Measurements from ENCODE around the gene MMP23B.

Gene MMP23B

DNA sequence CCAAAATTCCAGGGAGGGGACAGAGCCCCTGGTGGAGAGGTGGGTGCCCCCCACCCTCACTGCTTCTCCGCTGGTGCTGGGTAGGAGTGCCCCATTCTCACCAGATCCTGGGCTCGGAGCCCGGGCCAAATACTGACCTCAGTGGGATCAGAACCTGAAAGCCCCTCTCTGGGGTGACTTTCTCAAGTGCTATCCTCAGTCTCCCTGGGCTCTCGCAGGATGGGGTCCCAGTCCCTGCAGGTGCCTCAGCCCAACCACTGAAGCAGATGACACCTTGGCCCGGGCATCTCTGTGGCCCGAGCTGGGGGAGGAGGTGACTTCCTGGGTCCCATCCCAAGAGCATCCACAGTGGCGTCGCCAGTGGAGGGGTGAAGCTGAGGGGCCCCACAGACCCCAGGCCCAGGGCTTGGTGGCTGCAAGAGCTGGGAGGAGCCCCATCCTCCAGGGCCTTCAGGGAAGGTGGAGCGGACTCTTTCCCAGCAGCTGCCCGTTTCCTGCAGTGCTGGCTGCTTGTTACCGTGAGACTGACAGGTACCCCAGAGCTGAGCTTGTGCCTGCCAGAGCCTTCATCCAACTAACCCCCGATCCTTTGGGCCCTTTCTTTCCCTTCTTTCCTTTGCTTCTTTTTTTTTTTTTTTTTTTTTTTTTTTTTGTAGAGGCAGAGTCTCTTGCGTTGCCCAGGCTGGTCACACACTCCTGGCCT lies 28.2 kb upstream of the MMP23B start:
- no peak overlapping the region for H3K27ac ChIP-seq (ENCODE audit: insufficient read depth in 1 of 2, low read depth in 1 of 2, low read length in 2 of 2, poor library complexity in 1 of 2, severe bottlenecking in 2 of 2)
- H3K4me1 ChIP-seq (ENCODE audit: control extremely low read depth in 1 of 4, control insufficient read depth in 4 of 4, insufficient read depth in 4 of 4, low read length in 3 of 4) = peaks cover 0 to 30% (median 25%) of the 10 kb centered on the region in 4 experiments
- POLR2A ChIA-PET = interaction anchor here (0.8 to 2.1 kb wide), 2 partner anchors 7 to 11 kb away, joined by 5 to 7 read pairs; partner anchors contain the start of gene MIB2
- H3K9me3 ChIP-seq (ENCODE audit: control extremely low read depth in 1 of 5, control insufficient read depth in 4 of 5, insufficient read depth in 2 of 5, low read depth in 1 of 5, low read length in 4 of 5) = no peaks in the 10 kb centered on the region
- no peak for DNase-seq
- 91% methylated on average over 12 of the region's 13 CpGs for WGBS (ENCODE audit: insufficient coverage)
- H3K4me3 ChIP-seq (ENCODE audit: control insufficient read depth in 1 of 7, extremely low read depth in 1 of 7, insufficient read depth in 4 of 7, low read depth in 2 of 7, low read length in 6 of 7) = no peak overlapping the region
- peaks cover 0 to 8% (median 0%) of the 10 kb centered on the region in 5 experiments for H3K27me3 ChIP-seq (replicated peaks in 2 of 5; ENCODE audit: control insufficient read depth in 4 of 5, insufficient read depth in 5 of 5, low read length in 4 of 5)
- H3K36me3 ChIP-seq (ENCODE audit: control insufficient read depth in 4 of 4, insufficient read depth in 4 of 4, low read length in 3 of 4) = no peaks in the 10 kb centered on the region
- CTCF ChIA-PET = interaction anchor here (1.1 kb wide), 1 partner anchor 34 kb away, joined by 3 read pairs; no protein-coding TSS in a partner anchor

- POLR2A ChIA-PET = interaction anchor here (2.1 kb wide), 1 partner anchor 10 kb away, joined by 7 read pairs; the partner anchor contains the start of gene MIB2
Observed at GRCh38 chr1:1604374-1605033, 27.5 kb upstream of the MMP23B start.

DNA sequence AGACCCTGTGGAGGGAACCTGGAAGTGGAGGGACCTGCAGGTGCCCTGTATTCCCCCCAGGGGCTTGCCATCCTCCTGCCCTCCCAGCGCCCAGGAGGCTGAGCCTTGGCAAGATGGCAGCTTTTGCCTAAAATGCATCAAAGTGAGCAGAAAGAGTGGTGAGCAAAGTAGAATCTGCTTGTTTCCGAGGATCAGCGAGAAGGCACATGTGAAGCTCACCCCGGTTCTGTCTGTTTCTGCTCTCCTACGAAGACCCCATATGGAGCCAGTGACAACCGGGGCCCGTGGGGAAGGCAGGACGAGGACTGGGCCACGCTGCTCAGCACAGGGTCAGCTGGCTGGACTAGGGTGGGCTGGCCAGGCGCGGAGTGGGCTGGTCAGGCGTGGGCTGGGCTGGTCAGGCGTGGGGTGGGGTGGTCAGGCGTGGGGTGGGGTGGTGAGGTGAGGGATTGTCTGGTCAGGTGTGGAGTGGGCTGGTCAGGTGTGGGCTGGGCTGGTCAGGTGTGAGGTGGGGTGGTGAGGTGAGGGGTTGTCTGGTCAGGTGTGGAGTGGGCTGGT lies 26.9 kb upstream of the MMP23B start:
- Histone ChIP-seq H3K4me3 (ENCODE audit: control insufficient read depth in 1 of 7, extremely low read depth in 1 of 7, insufficient read depth in 4 of 7, low read depth in 2 of 7, low read length in 6 of 7) (no peak overlapping the region), H3K27me3 (replicated peaks in 2 of 5; ENCODE audit: control insufficient read depth in 4 of 5, insufficient read depth in 5 of 5, low read length in 4 of 5) (peaks cover 0 to 2% (median 0%) of the 10 kb centered on the region in 5 experiments), H3K36me3 (ENCODE audit: control insufficient read depth in 4 of 4, insufficient read depth in 4 of 4, low read length in 3 of 4) (no peaks in the 10 kb centered on the region), H3K9me3 (ENCODE audit: control extremely low read depth in 1 of 5, control insufficient read depth in 4 of 5, insufficient read depth in 2 of 5, low read depth in 1 of 5, low read length in 4 of 5) (no peaks in the 10 kb centered on the region), H3K27ac (ENCODE audit: insufficient read depth in 1 of 2, low read depth in 1 of 2, low read length in 2 of 2, poor library complexity in 1 of 2, severe bottlenecking in 2 of 2) (no peak overlapping the region), H3K4me1 (ENCODE audit: control extremely low read depth in 1 of 4, control insufficient read depth in 4 of 4, insufficient read depth in 4 of 4, low read length in 3 of 4) (peaks cover 0 to 22% (median 19%) of the 10 kb centered on the region in 4 experiments)
- POLR2A ChIA-PET = no interaction called here
- CTCF ChIA-PET = interaction anchor here (1.1 kb wide), 1 partner anchor 35 kb away, joined by 3 read pairs; no protein-coding TSS in a partner anchor
- DNase-seq = no peak
- WGBS (ENCODE audit: insufficient coverage) = 96% methylated on average over 7 of the region's 14 CpGs

More at GRCh38 chr1:1604374-1605033, 27.5 kb upstream of the MMP23B start:
- H3K36me3 ChIP-seq (ENCODE audit: control insufficient read depth in 4 of 4, insufficient read depth in 4 of 4, low read length in 3 of 4) = no peaks in the 10 kb centered on the region
- no peak for DNase-seq
- CTCF ChIA-PET = interaction anchor here (1.1 kb wide), 1 partner anchor 35 kb away, joined by 3 read pairs; no protein-coding TSS in a partner anchor
- no peak overlapping the region for H3K4me3 ChIP-seq (ENCODE audit: control insufficient read depth in 1 of 7, extremely low read depth in 1 of 7, insufficient read depth in 4 of 7, low read depth in 2 of 7, low read length in 6 of 7)
- H3K9me3 ChIP-seq (ENCODE audit: control extremely low read depth in 1 of 5, control insufficient read depth in 4 of 5, insufficient read depth in 2 of 5, low read depth in 1 of 5, low read length in 4 of 5) = no peaks in the 10 kb centered on the region
- 100% methylated on average over 4 of the region's 15 CpGs for WGBS (ENCODE audit: insufficient coverage)
- H3K27me3 ChIP-seq (replicated peaks in 2 of 5; ENCODE audit: control insufficient read depth in 4 of 5, insufficient read depth in 5 of 5, low read length in 4 of 5) = peaks cover 0 to 2% (median 0%) of the 10 kb centered on the region in 5 experiments
- H3K4me1 ChIP-seq (ENCODE audit: control extremely low read depth in 1 of 4, control insufficient read depth in 4 of 4, insufficient read depth in 4 of 4, low read length in 3 of 4) = peaks cover 0 to 23% (median 19%) of the 10 kb centered on the region in 4 experiments
- H3K27ac ChIP-seq (ENCODE audit: insufficient read depth in 1 of 2, low read depth in 1 of 2, low read length in 2 of 2, poor library complexity in 1 of 2, severe bottlenecking in 2 of 2) = no peak overlapping the region

DNA sequence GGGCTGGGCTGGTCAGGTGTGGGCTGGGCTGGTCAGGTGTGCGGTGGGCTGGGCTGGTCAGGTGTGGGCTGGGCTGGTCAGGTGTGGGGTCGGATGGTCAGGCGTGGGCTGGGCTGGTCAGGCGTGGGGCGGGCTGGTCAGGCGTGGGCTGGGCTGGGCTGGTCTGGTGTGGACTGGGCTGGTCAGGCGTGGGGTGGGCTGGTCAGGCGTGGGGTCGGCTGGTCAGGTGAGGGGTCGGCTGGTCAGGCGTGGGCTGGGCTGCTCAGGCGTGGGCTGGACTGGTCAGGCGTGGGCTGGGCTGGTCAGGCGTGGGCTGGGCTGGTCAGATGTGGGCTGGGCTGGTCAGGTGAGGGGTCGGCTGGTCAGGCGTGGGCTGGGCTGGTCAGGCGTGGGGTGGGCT lies 26.2 kb upstream of the MMP23B start:
- 92% methylated on average over 13 of the region's 17 CpGs for WGBS (ENCODE audit: insufficient coverage)
- peaks cover 0 to 16% (median 16%) of the 10 kb centered on the region in 4 experiments for H3K4me1 ChIP-seq (ENCODE audit: control extremely low read depth in 1 of 4, control insufficient read depth in 4 of 4, insufficient read depth in 4 of 4, low read length in 3 of 4)
- DNase-seq = no peak
- no peak overlapping the region for H3K4me3 ChIP-seq (ENCODE audit: control insufficient read depth in 1 of 7, extremely low read depth in 1 of 7, insufficient read depth in 4 of 7, low read depth in 2 of 7, low read length in 6 of 7)
- H3K27me3 ChIP-seq (replicated peaks in 2 of 5; ENCODE audit: control insufficient read depth in 4 of 5, insufficient read depth in 5 of 5, low read length in 4 of 5) = peaks cover 0 to 1% (median 0%) of the 10 kb centered on the region in 5 experiments
- H3K36me3 ChIP-seq (ENCODE audit: control insufficient read depth in 4 of 4, insufficient read depth in 4 of 4, low read length in 3 of 4) = no peaks in the 10 kb centered on the region
- H3K27ac ChIP-seq (ENCODE audit: insufficient read depth in 1 of 2, low read depth in 1 of 2, low read length in 2 of 2, poor library complexity in 1 of 2, severe bottlenecking in 2 of 2) = no peak overlapping the region
- no peaks in the 10 kb centered on the region for H3K9me3 ChIP-seq (ENCODE audit: control extremely low read depth in 1 of 5, control insufficient read depth in 4 of 5, insufficient read depth in 2 of 5, low read depth in 1 of 5, low read length in 4 of 5)
- ChIA-PET POLR2A (no interaction called here), CTCF (no interaction called here)

- Histone ChIP-seq H3K9me3 (ENCODE audit: control extremely low read depth in 1 of 5, control insufficient read depth in 4 of 5, insufficient read depth in 2 of 5, low read depth in 1 of 5, low read length in 4 of 5) (no peaks in the 10 kb centered on the region), H3K27me3 (replicated peaks in 2 of 5; ENCODE audit: control insufficient read depth in 4 of 5, insufficient read depth in 5 of 5, low read length in 4 of 5) (no peaks in the 10 kb centered on the region), H3K27ac (ENCODE audit: insufficient read depth in 1 of 2, low read depth in 1 of 2, low read length in 2 of 2, poor library complexity in 1 of 2, severe bottlenecking in 2 of 2) (no peak overlapping the region), H3K36me3 (ENCODE audit: control insufficient read depth in 4 of 4, insufficient read depth in 4 of 4, low read length in 3 of 4) (no peaks in the 10 kb centered on the region), H3K4me3 (ENCODE audit: control insufficient read depth in 1 of 7, extremely low read depth in 1 of 7, insufficient read depth in 4 of 7, low read depth in 2 of 7, low read length in 6 of 7) (no peak overlapping the region), H3K4me1 (ENCODE audit: control extremely low read depth in 1 of 4, control insufficient read depth in 4 of 4, insufficient read depth in 4 of 4, low read length in 3 of 4) (peaks cover 0 to 21% (median 14%) of the 10 kb centered on the region in 4 experiments)
- ChIA-PET POLR2A (interaction anchor here (0.7 kb wide), 1 partner anchor 20 kb away, joined by 4 read pairs; no protein-coding TSS in a partner anchor), CTCF (no interaction called here)
- 92% methylated on average over 10 of the region's 13 CpGs for WGBS (ENCODE audit: insufficient coverage)
- no peak for DNase-seq
Observed at GRCh38 chr1:1606232-1606631, 25.7 kb upstream of the MMP23B start.

- Histone ChIP-seq H3K36me3 (ENCODE audit: control insufficient read depth in 4 of 4, insufficient read depth in 4 of 4, low read length in 3 of 4) (no peaks in the 10 kb centered on the region), H3K4me3 (ENCODE audit: control insufficient read depth in 1 of 7, extremely low read depth in 1 of 7, insufficient read depth in 4 of 7, low read depth in 2 of 7, low read length in 6 of 7) (no peak overlapping the region), H3K27me3 (replicated peaks in 2 of 5; ENCODE audit: control insufficient read depth in 4 of 5, insufficient read depth in 5 of 5, low read length in 4 of 5) (no peaks in the 10 kb centered on the region), H3K9me3 (ENCODE audit: control extremely low read depth in 1 of 5, control insufficient read depth in 4 of 5, insufficient read depth in 2 of 5, low read depth in 1 of 5, low read length in 4 of 5) (no peaks in the 10 kb centered on the region), H3K27ac (ENCODE audit: insufficient read depth in 1 of 2, low read depth in 1 of 2, low read length in 2 of 2, poor library complexity in 1 of 2, severe bottlenecking in 2 of 2) (no peak overlapping the region), H3K4me1 (ENCODE audit: control extremely low read depth in 1 of 4, control insufficient read depth in 4 of 4, insufficient read depth in 4 of 4, low read length in 3 of 4) (peaks cover 5 to 42% (median 33%) of the 10 kb centered on the region in 4 experiments)
- POLR2A ChIA-PET = no interaction called here
- WGBS (ENCODE audit: insufficient coverage) = 82% methylated on average over 11 of the region's 12 CpGs
- no peak for DNase-seq
- CTCF ChIA-PET = interaction anchor here (1.1 kb wide), 1 partner anchor 56 kb away, joined by 4 read pairs; no protein-coding TSS in a partner anchor
Observed at GRCh38 chr1:1609822-1610485, 22.0 kb upstream of the MMP23B start.

Data from common myeloid progenitor, CD34-positive (primary cell).